Measurements from ENCODE around the gene MOCOS.
A peak's percentile ranks its signal among the peaks of the same experiment; 100 is the strongest.

MOCOS gene

GRCh38 chr18:36187193-36187825, at the start of gene MOCOS:
MOCOS (plus strand) TSS chr18:36187497; CDS start chr18:36187540, 43 bp downstream.
- Histone ChIP-seq H2AFZ (ENCODE audit: low read depth) (peak within 1 kb of the TSS; percentile 89), H3K4me3 (IDR thresholded peaks at IDR 0.05; ENCODE audit: insufficient read depth, low read depth, low read length) (no peak within 1 kb of the TSS), H3K27ac (no peak within 1 kb of the TSS), H3K4me1 (ENCODE audit: low read depth, poor library complexity, severe bottlenecking) (peaks cover 3% of the 10 kb centered on the region), H3K36me3 (ENCODE audit: insufficient read depth) (no peaks in the 10 kb centered on the region), H3K4me2 (peak within 1 kb of the TSS; percentile 75), H3K9ac (peak within 1 kb of the TSS; percentile 44; the same call in 1 of the 2 replicates), H3K27me3 (ENCODE audit: insufficient read depth, low read depth) (no peaks in the 10 kb centered on the region; the same call in 1 of the 2 replicates), H3K79me2 (ENCODE audit: insufficient read depth, low read depth) (no peaks in the 10 kb centered on the region), H4K20me1 (ENCODE audit: insufficient read depth) (no peaks in the 10 kb centered on the region)
- no peak for TF ChIP-seq CTCF (conservative IDR thresholded peaks at IDR 0.05; ENCODE audit: low read depth, low read length)

GRCh38 chr18:36139245-36139644, 48.1 kb upstream of the MOCOS start:
- H3K4me2 ChIP-seq: no peak overlapping the region
- TF ChIP-seq CTCF (conservative IDR thresholded peaks at IDR 0.05; ENCODE audit: low read depth, low read length): no peak
- no peak overlapping the region for H2AFZ ChIP-seq (ENCODE audit: low read depth)
- peaks cover 27% of the 10 kb centered on the region; the same call in 1 of the 2 replicates for H3K36me3 ChIP-seq (ENCODE audit: insufficient read depth)
- no peak overlapping the region for H3K4me3 ChIP-seq (IDR thresholded peaks at IDR 0.05; ENCODE audit: insufficient read depth, low read depth, low read length)
- no peaks in the 10 kb centered on the region; the same call in 1 of the 2 replicates for H4K20me1 ChIP-seq (ENCODE audit: insufficient read depth)
- no peaks in the 10 kb centered on the region for H3K27me3 ChIP-seq (ENCODE audit: insufficient read depth, low read depth)
- peaks cover 13% of the 10 kb centered on the region; the same call in 1 of the 2 replicates for H3K79me2 ChIP-seq (ENCODE audit: insufficient read depth, low read depth)
- no peak overlapping the region for H3K9ac ChIP-seq
- no peak overlapping the region for H3K27ac ChIP-seq
- H3K4me1 ChIP-seq (ENCODE audit: low read depth, poor library complexity, severe bottlenecking): peaks cover 9% of the 10 kb centered on the region

GRCh38 chr18:36141576-36141975, 45.7 kb upstream of the MOCOS start:
- Histone ChIP-seq H2AFZ (ENCODE audit: low read depth) (no peak overlapping the region), H3K9ac (no peak overlapping the region), H3K79me2 (ENCODE audit: insufficient read depth, low read depth) (no peaks in the 10 kb centered on the region; the same call in 1 of the 2 replicates), H3K27ac (no peak overlapping the region), H4K20me1 (ENCODE audit: insufficient read depth) (no peaks in the 10 kb centered on the region), H3K36me3 (ENCODE audit: insufficient read depth) (peaks cover 27% of the 10 kb centered on the region; the same call in 1 of the 2 replicates), H3K4me1 (ENCODE audit: low read depth, poor library complexity, severe bottlenecking) (peaks cover 5% of the 10 kb centered on the region), H3K4me3 (IDR thresholded peaks at IDR 0.05; ENCODE audit: insufficient read depth, low read depth, low read length) (no peak overlapping the region), H3K4me2 (no peak overlapping the region), H3K27me3 (ENCODE audit: insufficient read depth, low read depth) (no peaks in the 10 kb centered on the region)
- no peak for TF ChIP-seq CTCF (conservative IDR thresholded peaks at IDR 0.05; ENCODE audit: low read depth, low read length)

- peaks cover 29% of the 10 kb centered on the region; the same call in 1 of the 2 replicates for H3K36me3 ChIP-seq (ENCODE audit: insufficient read depth)
- H3K27ac ChIP-seq: no peak overlapping the region
- TF ChIP-seq CTCF (conservative IDR thresholded peaks at IDR 0.05; ENCODE audit: low read depth, low read length): no peak
Observed at GRCh38 chr18:36142751-36143150, 44.5 kb upstream of the MOCOS start.

More at GRCh38 chr18:36142751-36143150, 44.5 kb upstream of the MOCOS start:
- Histone ChIP-seq H3K9ac (no peak overlapping the region), H3K27me3 (ENCODE audit: insufficient read depth, low read depth) (no peaks in the 10 kb centered on the region), H3K4me2 (no peak overlapping the region), H2AFZ (ENCODE audit: low read depth) (no peak overlapping the region), H3K4me3 (IDR thresholded peaks at IDR 0.05; ENCODE audit: insufficient read depth, low read depth, low read length) (no peak overlapping the region), H4K20me1 (ENCODE audit: insufficient read depth) (no peaks in the 10 kb centered on the region), H3K4me1 (ENCODE audit: low read depth, poor library complexity, severe bottlenecking) (peaks cover 5% of the 10 kb centered on the region), H3K79me2 (ENCODE audit: insufficient read depth, low read depth) (no peaks in the 10 kb centered on the region)
